ENCODE results near the gene AGAP3.

The AGAP3 gene

GRCh38 chr7:151074817-151075661 is 11.2 kb upstream of the AGAP3 start:
- DNase-seq, result no peak

GRCh38 chr7:151075662-151075971 is 10.7 kb upstream of the AGAP3 start:
- DNase-seq, result no peak

- no peak for DNase-seq
These were observed 10.3 kb upstream of the AGAP3 start for GRCh38 chr7:151075978-151076426.

GRCh38 chr7:151076863-151077704 is 9.2 kb upstream of the AGAP3 start:
- DNase-seq, result peak; percentile 19

- DNase-seq, result no peak
These were observed 8.5 kb upstream of the AGAP3 start for GRCh38 chr7:151077705-151078232.

GRCh38 chr7:151078233-151079040 is 7.8 kb upstream of the AGAP3 start:
- no peak for DNase-seq

GRCh38 chr7:151079199-151079910 is 6.9 kb upstream of the AGAP3 start:
- no peak for DNase-seq

GRCh38 chr7:151080067-151080521 is 6.2 kb upstream of the AGAP3 start:
- peak; percentile 8 for DNase-seq

GRCh38 chr7:151080522-151081169 is 5.6 kb upstream of the AGAP3 start, which contains the start of gene FASTK:
TSS of gene FASTK (minus strand) at chr7:151080809. CDS start at chr7:151080766, 43 bp downstream.
- DNase-seq, result peak; percentile 85

- no peak for DNase-seq
These were observed 4.8 kb upstream of the AGAP3 start for GRCh38 chr7:151081170-151082101.

- DNase-seq, result no peak
These were observed 3.9 kb upstream of the AGAP3 start for GRCh38 chr7:151082141-151083070.

GRCh38 chr7:151083071-151083823 is 3.0 kb upstream of the AGAP3 start, which contains the start of gene TMUB1:
TSS of gene TMUB1 (minus strand) at chr7:151083493. CDS start at chr7:151082563, 930 bp downstream.
- DNase-seq, result peak; percentile 88

GRCh38 chr7:151083824-151084160 is 2.5 kb upstream of the AGAP3 start:
- no peak for DNase-seq

GRCh38 chr7:151085329-151085690 is 965 bp upstream of the AGAP3 start:
- no peak for DNase-seq

- DNase-seq, result peak; percentile 26
These were observed 548 bp downstream of the AGAP3 start for GRCh38 chr7:151086802-151087244.

GRCh38 chr7:151087245-151088018 is 1.2 kb downstream of the AGAP3 start:
- peak; percentile 38 for DNase-seq

Measured in activated CD4-positive, alpha-beta T cell treated with anti-CD3 and anti-CD28 coated beads, Interleukin-2, amount 50 U/mL, for 1 hour (primary cell).